ENCODE results near the gene PLEKHA8.

PLEKHA8 gene

GRCh38 chr7:30112103-30112713, 84.0 kb downstream of the PLEKHA8 start:
- DNase-seq (ENCODE audit: low read depth), result no peak

- no peak for DNase-seq (ENCODE audit: low read depth)
Measured at GRCh38 chr7:30113144-30113543, 84.9 kb downstream of the PLEKHA8 start.

GRCh38 chr7:30114536-30115238, 86.5 kb downstream of the PLEKHA8 start:
- DNase-seq (ENCODE audit: low read depth), result no peak

- no peak for DNase-seq (ENCODE audit: low read depth)
Measured at GRCh38 chr7:30115709-30116297, 87.6 kb downstream of the PLEKHA8 start.

- DNase-seq (ENCODE audit: low read depth), result no peak
Measured at GRCh38 chr7:30116771-30117170, 88.6 kb downstream of the PLEKHA8 start.

GRCh38 chr7:30117896-30118295, 89.7 kb downstream of the PLEKHA8 start:
- DNase-seq (ENCODE audit: low read depth), result no peak

GRCh38 chr7:30119890-30120577, 91.8 kb downstream of the PLEKHA8 start:
- no peak for DNase-seq (ENCODE audit: low read depth)

- DNase-seq (ENCODE audit: low read depth), result no peak
Measured at GRCh38 chr7:30133736-30134610, 105.8 kb downstream of the PLEKHA8 start.

- peak; percentile 83 for DNase-seq (ENCODE audit: low read depth)
Measured at GRCh38 chr7:30134611-30135300, 106.5 kb downstream of the PLEKHA8 start, which contains the start of gene MTURN. Gene MTURN, plus strand, starts transcription at chr7:30134986. Its CDS starts 151 bp downstream, at chr7:30135137.

- peak; percentile 61 for DNase-seq (ENCODE audit: low read depth)
Measured at GRCh38 chr7:30135301-30136116, 107.3 kb downstream of the PLEKHA8 start.

GRCh38 chr7:30136117-30136731, 108.0 kb downstream of the PLEKHA8 start:
- DNase-seq (ENCODE audit: low read depth), result no peak

GRCh38 chr7:30136743-30137485, 108.7 kb downstream of the PLEKHA8 start:
- no peak for DNase-seq (ENCODE audit: low read depth)

- DNase-seq (ENCODE audit: low read depth), result no peak
Measured at GRCh38 chr7:30139836-30140384, 111.7 kb downstream of the PLEKHA8 start.

GRCh38 chr7:30140456-30140855, 112.2 kb downstream of the PLEKHA8 start:
- DNase-seq (ENCODE audit: low read depth), result no peak

GRCh38 chr7:30142710-30143109, 114.5 kb downstream of the PLEKHA8 start:
- no peak for DNase-seq (ENCODE audit: low read depth)

GRCh38 chr7:30143748-30144251, 115.6 kb downstream of the PLEKHA8 start:
- no peak for DNase-seq (ENCODE audit: low read depth)

GRCh38 chr7:30144657-30145306, 116.6 kb downstream of the PLEKHA8 start:
- no peak for DNase-seq (ENCODE audit: low read depth)

GRCh38 chr7:30145426-30145970, 117.3 kb downstream of the PLEKHA8 start:
- DNase-seq (ENCODE audit: low read depth), result no peak

All from stimulated activated CD4-positive, alpha-beta T cell treated with anti-CD3 and anti-CD28 coated beads, Interleukin-2, amount 100 ng/mL, for 4 hours (primary cell).